HCT116 (cell line): Measurements from ENCODE around the gene DTD1. TPM values are rescaled to one million over a fixed set of nuclear protein-coding genes. Genes with fewer than 3 reads are reported as not detected.

Source experiments
- ATAC-seq: fragments of 200-7000 bp; cut with Tn5 transposase; 2 replicates; pipeline ENCODE4 v1.9.1; 2020; ENCODE audit warnings: mild to moderate bottlenecking, moderate library complexity
- BruUV-seq: library from RNA; stranded (reverse); fragments of 400-500 nt; replicated peaks from 2 replicates; lab custom pipeline; 2021; lab: Mats Ljungman, UMichigan
- CTCF ChIA-PET: fragments of 300-600 bp; sonication (Branson Sonifier 250); formaldehyde crosslinking; loops from one replicate; lab custom pipeline; 2021; ENCODE audit warnings: antibody characterized with exemption; lab: Charles Lee
- POLR2A ChIA-PET: fragments of 300-600, 350-600 bp; sonication (Branson Sonifier 250); formaldehyde crosslinking; loops from one replicate; lab custom pipeline; 2021; ENCODE audit warnings: antibody characterized with exemption; lab: Charles Lee
- RAD21 ChIA-PET, 2 experiments: fragments of 300-600 bp; sonication (Branson Sonifier 250); formaldehyde crosslinking; loops; one replicate each; lab custom pipeline; 2023; ENCODE audit warnings: low total read pairs in 2 of 2; ENCODE audit not compliant: uncharacterized antibody in 2 of 2, unreplicated experiment in 2 of 2, low non-redundant PET in 1 of 2; lab: Charles Lee
- DNase-seq: peaks from one replicate; pipeline ENCODE4 v3.0.0-alpha.2; 2010; ENCODE audit warnings: low read depth, low spot score
- H2AFZ ChIP-seq: fragments of 200-600 bp; shearing (Covaris generic), sonication (generic); 2 replicates; pipeline ENCODE4 v1.6.1; 2017; ENCODE audit warnings: low read depth, mixed run types, mixed read lengths, antibody characterized with exemption, low read length; ENCODE audit not compliant: poor library complexity, severe bottlenecking
- H3K27ac ChIP-seq: 2 replicates; pipeline ENCODE4 v1.5.1; 2012; ENCODE audit warnings: low read depth, low read length
- H3K27me3 ChIP-seq: fragments of 200-600 bp; sonication (generic); 2 replicates; pipeline ENCODE4 v1.6.1; 2016; ENCODE audit warnings: mixed run types, low read length, mixed read lengths; ENCODE audit not compliant: insufficient read depth
- H3K36me3 ChIP-seq, 2 experiments: fragments of 200-500 bp in 1 of 2; fragments of 200-600 bp in 1 of 2; sonication (Bioruptor generic) in 1 of 2; sonication (generic) in 1 of 2; 2 replicates each; pipeline versions ENCODE4 v1.5.1 to v1.6.1; 2014 to 2016; ENCODE audit warnings: low read length in 2 of 2, inconsistent platforms in 1 of 2, mixed read lengths in 1 of 2, mixed run types in 1 of 2; ENCODE audit not compliant: insufficient read depth in 2 of 2, control insufficient read depth in 1 of 2
- H3K4me1 ChIP-seq, 2 experiments: fragments of 200-600 bp in 1 of 2; sonication (generic) in 1 of 2; 2 replicates each; pipeline versions ENCODE4 v1.5.1 to v1.6.1; 2012 to 2017; ENCODE audit warnings: low read length in 2 of 2, inconsistent platforms in 1 of 2, mild to moderate bottlenecking in 1 of 2, mixed read lengths in 1 of 2, mixed run types in 1 of 2, moderate library complexity in 1 of 2; ENCODE audit not compliant: insufficient read depth in 2 of 2, control insufficient read depth in 1 of 2
- H3K4me2 ChIP-seq: fragments of 200-600 bp; sonication (generic); 2 replicates; pipeline ENCODE4 v1.6.1; 2017; ENCODE audit warnings: mixed run types, low read length, mixed read lengths
- H3K4me3 ChIP-seq, 2 experiments: fragments of 200-600 bp in 1 of 2; sonication (generic) in 1 of 2; replicated peaks in 1 of 2; 2 replicates each; pipeline ENCODE4 v1.5.1; 2011 to 2016; ENCODE audit warnings: low read length in 2 of 2, control low read depth in 1 of 2, low read depth in 1 of 2, mild to moderate bottlenecking in 1 of 2, mixed read lengths in 1 of 2, mixed run types in 1 of 2
- H3K79me2 ChIP-seq: fragments of 200-600 bp; sonication (generic); 2 replicates; pipeline ENCODE4 v1.6.1; 2017; ENCODE audit warnings: mild to moderate bottlenecking, mixed run types, low read length, moderate library complexity, mixed read lengths; ENCODE audit not compliant: insufficient read depth
- H3K9ac ChIP-seq: fragments of 200-600 bp; sonication (generic); 2 replicates; pipeline ENCODE4 v1.6.1; 2016; ENCODE audit warnings: low read length, mixed read lengths
- H3K9me2 ChIP-seq: fragments of 200-600 bp; sonication (generic), shearing (Covaris generic); 2 replicates; pipeline ENCODE4 v1.6.1; 2017; ENCODE audit warnings: mixed run types, mild to moderate bottlenecking, moderate library complexity; ENCODE audit not compliant: insufficient read depth
- H3K9me3 ChIP-seq, 2 experiments: fragments of 200-500 bp in 1 of 2; fragments of 200-600 bp in 1 of 2; sonication (Bioruptor generic) in 1 of 2; sonication (generic) in 1 of 2; 2 replicates each; pipeline ENCODE4 v1.6.1; 2014 to 2017; ENCODE audit warnings: low read length in 2 of 2, mixed read lengths in 2 of 2, inconsistent platforms in 1 of 2, low read depth in 1 of 2, mild to moderate bottlenecking in 1 of 2, mixed run types in 1 of 2, moderate library complexity in 1 of 2; ENCODE audit not compliant: control insufficient read depth in 1 of 2, insufficient read depth in 1 of 2
- H4K20me1 ChIP-seq: fragments of 200-600 bp; sonication (generic), shearing (Covaris generic); 2 replicates; pipeline ENCODE4 v1.6.1; 2017; ENCODE audit warnings: mixed run types, mild to moderate bottlenecking, moderate library complexity; ENCODE audit not compliant: insufficient read depth
- CEBPB ChIP-seq: IDR thresholded peaks from 2 replicates; pipeline ENCODE4 v1.6.1; 2012; ENCODE audit warnings: low read depth
- EGR1 ChIP-seq: IDR thresholded peaks from 2 replicates; pipeline ENCODE4 v1.6.1; 2012; ENCODE audit warnings: low read depth
- POLR2AphosphoS5 ChIP-seq: IDR thresholded peaks from 2 replicates; pipeline ENCODE4 v1.6.1; 2011; ENCODE audit warnings: mild to moderate bottlenecking, low read depth, low read length, moderate library complexity
- RAD21 ChIP-seq: IDR thresholded peaks from 2 replicates; pipeline ENCODE4 v1.6.1; 2012; ENCODE audit warnings: low read depth, mild to moderate bottlenecking
- SIN3A ChIP-seq: IDR thresholded peaks from 2 replicates; pipeline ENCODE4 v1.6.1; 2012; ENCODE audit warnings: low read depth
- intact Hi-C: fragments of 100-400 bp; cut with micrococcal nuclease; formaldehyde crosslinking; loops from 2 replicates; pipeline ENCODE4 v1.10.0; 2022
- total RNA-seq: library from RNA; stranded (reverse); gene quantifications from one replicate; pipeline ENCODE4 v1.2.1, GENCODE V29; 2021; ENCODE audit not compliant: unreplicated experiment
- TF ChIP-seq, protein P1 (sequence below), 3 experiments: fragments of 200-600 bp in 1 of 3; sonication (generic) in 1 of 3; IDR thresholded peaks in 2 of 3; conservative IDR thresholded peaks in 1 of 3; 2 replicates each; pipeline ENCODE4 v1.5.1; 2012 to 2017; ENCODE audit warnings: low read depth in 2 of 3, low read length in 2 of 3, antibody characterized with exemption in 1 of 3, borderline replicate concordance in 1 of 3, control low read depth in 1 of 3, mild to moderate bottlenecking in 1 of 3, mixed read lengths in 1 of 3, mixed run types in 1 of 3, moderate library complexity in 1 of 3; ENCODE audit not compliant: insufficient read depth in 1 of 3
- TF ChIP-seq, protein P2 (sequence below): IDR thresholded peaks from 2 replicates; pipeline ENCODE4 v1.6.1; 2012

The DTD1 gene
- total RNA-seq, 1 experiment from 2014 or later = 54.5 TPM

DNA sequence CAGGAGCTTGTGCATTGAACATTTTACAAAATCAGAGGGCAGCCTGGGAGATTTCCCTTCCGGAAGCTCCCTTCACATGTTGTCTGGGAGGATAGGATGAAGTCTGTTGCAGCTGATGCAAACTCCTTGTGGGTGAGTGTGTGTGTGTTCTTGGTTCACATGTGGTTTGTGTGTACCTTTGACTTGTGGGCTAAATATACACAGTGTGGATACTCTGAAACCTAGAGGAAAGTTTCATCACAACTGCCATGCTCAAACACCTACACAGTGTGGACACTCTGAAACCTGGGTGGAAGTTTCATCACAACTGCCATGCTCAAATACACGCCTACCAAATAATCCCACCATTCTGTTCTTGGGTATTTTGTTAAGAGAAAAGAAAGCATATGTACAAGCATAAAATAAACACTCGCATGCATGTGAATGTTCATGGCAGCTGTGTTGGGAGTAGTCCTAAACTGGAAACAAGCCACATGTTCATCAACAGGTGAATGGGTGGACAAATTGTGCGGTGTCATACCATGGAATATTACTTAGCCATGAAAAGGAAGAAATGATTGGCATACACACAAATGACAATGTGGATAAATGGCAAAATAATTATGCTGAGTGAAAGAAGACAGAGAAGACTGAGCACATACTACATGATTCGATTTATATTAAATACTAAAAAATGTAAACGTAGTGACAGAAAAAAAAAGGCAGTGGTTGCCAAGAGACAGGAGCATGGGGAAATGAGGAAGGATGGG is 227.5 kb downstream of the DTD1 start:
- no peaks in the 10 kb centered on the region for H3K79me2 ChIP-seq
- H3K27ac ChIP-seq = no peak overlapping the region
- no peaks in the 10 kb centered on the region for H3K9me2 ChIP-seq
- CTCF ChIA-PET = no interaction called here
- DNase-seq (no peak), ATAC-seq (no peak)
- H3K27me3 ChIP-seq = peaks cover 11% of the 10 kb centered on the region; the same call in 1 of the 2 replicates
- H3K4me3 ChIP-seq = no peak overlapping the region
- H3K9me3 ChIP-seq = no peaks in the 10 kb centered on the region
- H2AFZ ChIP-seq = no peak overlapping the region
- no peak overlapping the region for H3K4me2 ChIP-seq
- RAD21 ChIA-PET = no interaction called here
- no peaks in the 10 kb centered on the region for H3K4me1 ChIP-seq
- no peaks in the 10 kb centered on the region for H4K20me1 ChIP-seq
- no peaks in the 10 kb centered on the region for H3K36me3 ChIP-seq
- TF ChIP-seq, protein P1, sequence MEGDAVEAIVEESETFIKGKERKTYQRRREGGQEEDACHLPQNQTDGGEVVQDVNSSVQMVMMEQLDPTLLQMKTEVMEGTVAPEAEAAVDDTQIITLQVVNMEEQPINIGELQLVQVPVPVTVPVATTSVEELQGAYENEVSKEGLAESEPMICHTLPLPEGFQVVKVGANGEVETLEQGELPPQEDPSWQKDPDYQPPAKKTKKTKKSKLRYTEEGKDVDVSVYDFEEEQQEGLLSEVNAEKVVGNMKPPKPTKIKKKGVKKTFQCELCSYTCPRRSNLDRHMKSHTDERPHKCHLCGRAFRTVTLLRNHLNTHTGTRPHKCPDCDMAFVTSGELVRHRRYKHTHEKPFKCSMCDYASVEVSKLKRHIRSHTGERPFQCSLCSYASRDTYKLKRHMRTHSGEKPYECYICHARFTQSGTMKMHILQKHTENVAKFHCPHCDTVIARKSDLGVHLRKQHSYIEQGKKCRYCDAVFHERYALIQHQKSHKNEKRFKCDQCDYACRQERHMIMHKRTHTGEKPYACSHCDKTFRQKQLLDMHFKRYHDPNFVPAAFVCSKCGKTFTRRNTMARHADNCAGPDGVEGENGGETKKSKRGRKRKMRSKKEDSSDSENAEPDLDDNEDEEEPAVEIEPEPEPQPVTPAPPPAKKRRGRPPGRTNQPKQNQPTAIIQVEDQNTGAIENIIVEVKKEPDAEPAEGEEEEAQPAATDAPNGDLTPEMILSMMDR (IDR thresholded peaks at IDR 0.05 in 2 of 3, conservative IDR thresholded peaks at IDR 0.05 in 1 of 3; ENCODE audit: borderline replicate concordance in 1 of 3, insufficient read depth in 1 of 3, low read depth in 2 of 3, low read length in 2 of 3) = no peak
- no peak for TF ChIP-seq EGR1
- TF ChIP-seq RAD21 = no peak
- no peak for TF ChIP-seq POLR2AphosphoS5
- TF ChIP-seq SIN3A = no peak
- TF ChIP-seq, protein P2, sequence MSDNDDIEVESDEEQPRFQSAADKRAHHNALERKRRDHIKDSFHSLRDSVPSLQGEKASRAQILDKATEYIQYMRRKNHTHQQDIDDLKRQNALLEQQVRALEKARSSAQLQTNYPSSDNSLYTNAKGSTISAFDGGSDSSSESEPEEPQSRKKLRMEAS = no peak
- no peak for TF ChIP-seq CEBPB
- H3K9ac ChIP-seq = no peak overlapping the region
- no TSS peak for BruUV-seq
- POLR2A ChIA-PET = no interaction called here
- intact Hi-C loops = no loop called here

Other genes with a start within 250 kb of the DTD1 start
- 1.7 TPM for gene DZANK1, start 121.0 kb upstream of the DTD1 start, total RNA-seq
- gene POLR3F, start 120.7 kb upstream of the DTD1 start, total RNA-seq = 11.4 TPM
- 10.3 TPM for gene RBBP9, start 90.8 kb upstream of the DTD1 start, total RNA-seq
- gene SEC23B, start 80.1 kb upstream of the DTD1 start, total RNA-seq = 85.8 TPM
- gene SMIM26, start 20.6 kb upstream of the DTD1 start, total RNA-seq = 80.1 TPM
- not detected for gene SCP2D1, start 225.7 kb downstream of the DTD1 start, total RNA-seq